ENCODE data around the gene DNAJB6.
A peak's percentile ranks its signal among the peaks of the same experiment; 100 is the strongest.

Gene DNAJB6

GRCh38 chr7:157397036-157397720 is 60.4 kb downstream of the DNAJB6 start:
- DNase-seq: peak; percentile 17

DNA sequence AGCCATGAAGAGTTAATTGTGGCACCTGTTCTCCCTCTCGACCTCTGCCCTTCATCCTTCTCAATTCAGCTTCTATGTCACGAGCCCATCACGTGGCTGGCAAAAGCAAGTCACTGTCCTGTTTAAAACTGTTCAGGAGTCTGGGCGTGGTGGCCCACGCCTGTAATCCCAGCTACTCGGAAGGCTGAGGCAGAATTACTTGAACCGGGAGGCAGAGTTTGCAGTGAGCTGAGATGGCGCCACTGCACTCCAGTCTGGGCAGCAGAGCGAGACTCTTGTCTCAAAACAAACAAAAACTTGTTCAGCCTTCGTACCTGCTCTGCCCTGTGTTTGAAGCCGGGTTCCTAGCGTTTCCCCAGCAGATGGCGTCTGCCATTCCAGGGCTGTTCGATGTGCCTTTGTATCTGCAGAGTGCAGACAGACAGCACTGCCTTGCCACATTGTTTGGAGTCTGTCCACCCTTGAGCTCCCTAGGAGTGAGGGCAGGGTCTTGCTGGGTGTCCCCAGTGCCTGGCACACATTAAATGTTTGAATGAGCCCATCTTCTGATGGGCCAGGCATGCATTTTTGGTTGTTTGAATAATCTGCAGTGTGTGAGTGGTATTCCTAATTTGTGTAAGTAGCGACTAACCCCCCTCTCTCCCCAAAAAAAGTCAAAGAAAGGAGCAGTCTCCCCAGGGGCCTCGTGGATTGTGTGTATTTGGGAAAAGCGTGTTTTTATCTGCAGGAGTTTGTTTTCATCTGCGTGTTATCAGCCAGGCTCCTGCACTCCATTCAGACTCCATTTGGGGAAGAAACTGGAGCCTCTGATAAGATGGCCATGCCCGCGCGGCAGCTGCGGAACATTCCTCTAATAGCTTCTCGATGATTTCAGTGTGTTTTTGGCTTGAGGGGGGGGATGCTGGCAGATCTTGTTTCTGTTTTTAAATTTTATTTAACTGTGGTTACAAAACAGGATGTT is 61.2 kb downstream of the DNAJB6 start:
- peak; percentile 82 for DNase-seq

DNA sequence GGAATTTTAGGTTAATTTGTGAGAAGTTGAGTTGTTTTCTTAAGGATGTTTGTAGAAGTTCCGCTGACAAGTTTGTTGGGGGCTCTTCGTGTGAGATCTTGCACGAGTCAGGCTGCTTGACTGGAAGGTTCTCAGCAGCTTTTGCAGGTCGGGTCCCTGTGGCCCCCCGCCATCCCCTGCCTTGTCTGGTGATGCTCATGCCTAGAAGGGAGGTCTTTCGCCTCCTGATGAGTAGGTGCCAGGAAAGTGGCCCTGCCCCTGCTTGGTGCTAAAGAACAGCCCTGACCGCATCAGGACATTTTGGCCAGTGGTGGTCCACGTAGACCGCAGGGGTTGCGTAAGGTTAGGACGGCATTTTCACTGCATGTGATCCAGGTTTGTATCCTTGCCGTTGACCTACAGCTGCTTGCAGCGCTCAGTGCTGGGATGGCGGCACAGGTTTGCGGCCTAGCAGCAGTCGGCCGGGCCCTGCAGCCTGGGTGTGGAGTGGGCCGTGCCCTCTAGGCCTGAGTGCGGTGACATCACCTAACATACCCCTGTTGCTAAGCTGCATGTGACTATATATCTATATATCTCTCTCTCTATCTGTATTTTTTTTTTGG is 62.4 kb downstream of the DNAJB6 start:
- DNase-seq: no peak

GRCh38 chr7:157400171-157400860 is 63.5 kb downstream of the DNAJB6 start:
- DNase-seq: no peak

DNA sequence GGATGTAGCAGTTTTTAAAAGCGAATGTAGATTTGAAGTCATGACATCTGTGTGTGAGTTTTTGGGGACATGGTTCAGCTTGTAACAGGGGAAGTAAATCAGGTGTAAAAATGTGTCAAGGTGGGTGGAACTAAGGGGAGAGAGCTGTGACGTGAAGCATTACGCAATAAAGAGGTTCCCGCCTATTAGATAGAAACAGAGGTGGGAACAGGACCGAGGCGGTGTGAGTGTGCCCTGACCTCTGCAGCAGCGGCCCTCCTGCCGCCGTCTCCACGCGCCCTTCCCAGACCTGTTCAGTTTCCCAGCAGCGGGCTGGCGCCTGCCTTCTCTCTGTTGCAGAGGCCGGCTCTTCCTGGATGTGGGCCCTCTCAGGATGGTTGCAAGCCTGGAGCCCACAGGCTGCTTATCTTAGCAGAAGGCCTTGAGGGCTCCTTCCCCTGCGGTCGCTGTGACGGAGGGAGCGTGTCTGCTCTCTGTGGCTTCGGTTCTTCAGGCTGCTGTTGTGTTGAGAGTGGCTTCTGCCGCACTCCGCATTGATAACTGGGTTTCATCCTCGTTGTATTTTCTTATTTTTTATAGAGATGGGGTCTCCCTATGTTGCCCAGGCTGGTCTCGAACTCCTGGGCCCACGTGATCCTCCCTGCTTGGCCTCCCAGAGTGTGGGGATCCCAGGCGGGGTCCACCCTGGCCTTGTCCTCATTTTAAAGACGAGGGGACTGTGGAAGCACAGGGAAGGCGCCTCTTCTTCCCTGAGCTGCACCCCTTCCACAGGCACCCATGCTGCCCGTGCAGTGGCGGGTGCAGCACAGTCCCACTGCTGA is 65.0 kb downstream of the DNAJB6 start:
- DNase-seq: no peak

DNA sequence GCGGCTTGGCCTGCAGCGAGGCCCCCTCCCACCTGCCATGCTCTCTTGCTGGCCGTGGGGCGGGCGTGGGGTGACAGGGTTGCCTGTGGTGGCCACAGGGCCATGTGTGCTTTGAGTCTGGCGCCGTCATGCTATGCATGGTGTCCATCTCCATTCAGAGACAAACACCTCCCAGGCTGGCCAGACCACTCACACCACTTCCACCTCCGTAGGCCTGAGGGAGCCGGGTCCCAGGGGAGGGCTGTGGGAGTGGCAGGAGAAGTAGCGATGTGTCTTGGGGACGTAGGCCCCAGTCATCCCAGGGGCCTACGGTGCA is 65.5 kb downstream of the DNAJB6 start:
- DNase-seq: no peak

DNA sequence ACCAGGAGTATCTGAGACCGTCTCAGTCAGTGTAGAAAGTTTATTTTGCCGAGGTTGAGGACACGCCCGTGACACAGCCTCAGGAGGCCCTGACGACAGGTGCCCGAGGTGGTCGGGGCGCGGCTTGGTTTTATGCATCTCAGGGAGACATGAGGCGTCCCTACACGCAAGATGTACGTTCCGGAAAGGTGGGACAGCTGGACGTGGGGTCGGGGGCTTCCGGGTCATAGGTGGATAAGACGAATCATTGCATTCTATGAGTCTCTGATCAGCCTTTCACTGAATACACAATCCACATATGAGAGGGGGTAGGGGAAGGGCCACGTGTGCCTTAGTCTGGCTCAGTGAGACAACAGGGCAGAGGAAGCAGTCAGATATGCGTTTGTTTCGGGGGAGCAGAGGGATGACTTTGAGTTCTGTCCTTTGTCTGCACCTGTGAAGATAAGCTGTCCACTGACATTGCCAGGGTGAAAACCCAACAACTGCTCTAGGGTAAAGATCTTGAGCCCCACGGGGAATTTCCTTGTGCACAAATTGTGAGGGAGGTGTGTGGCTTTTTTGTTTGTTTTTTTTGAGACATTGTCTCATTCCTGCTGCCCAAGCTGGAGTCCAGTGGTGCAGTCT is 66.2 kb downstream of the DNAJB6 start:
- no peak for DNase-seq

DNA sequence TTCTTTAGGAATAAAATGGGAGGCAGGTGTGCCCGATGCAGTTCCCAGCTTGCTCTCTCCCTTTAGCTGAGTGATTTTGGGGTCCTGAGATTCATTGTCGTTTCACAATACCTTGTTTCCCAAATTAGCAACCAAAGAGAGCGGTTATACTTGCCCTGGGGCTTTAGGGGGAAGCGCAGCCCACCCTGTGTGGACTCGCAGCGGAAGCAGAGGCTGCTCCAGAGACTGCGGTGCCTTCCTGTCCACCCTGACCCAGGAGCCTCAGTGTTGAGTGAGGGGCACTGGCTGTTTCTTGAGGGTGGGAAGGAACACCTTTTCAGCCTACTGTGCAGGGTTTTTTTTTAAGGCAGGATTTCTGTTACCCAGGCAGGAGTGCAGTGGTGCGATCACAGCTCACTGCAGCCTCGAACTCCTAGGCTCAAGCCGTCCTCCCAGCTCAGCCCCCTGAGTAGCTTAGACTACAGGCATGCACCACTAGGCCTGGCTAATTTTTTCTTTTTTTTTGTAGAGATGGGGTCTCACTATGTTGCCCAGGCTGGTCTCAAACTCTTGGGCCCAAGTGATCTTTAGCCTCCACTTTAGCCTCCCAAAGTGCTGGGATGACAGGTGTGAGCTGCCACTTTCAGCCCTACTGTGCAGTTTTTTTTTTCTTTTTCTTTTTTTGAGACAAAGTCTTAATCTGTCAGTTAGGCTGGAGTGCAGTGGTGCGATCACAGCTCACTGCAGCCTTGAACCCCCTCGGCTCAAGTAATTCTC is 67.0 kb downstream of the DNAJB6 start:
- DNase-seq: no peak

GRCh38 chr7:157404845-157405481 is 68.2 kb downstream of the DNAJB6 start:
- no peak for DNase-seq

- DNase-seq: no peak
Observed at GRCh38 chr7:157405501-157405900, 68.7 kb downstream of the DNAJB6 start.

DNA sequence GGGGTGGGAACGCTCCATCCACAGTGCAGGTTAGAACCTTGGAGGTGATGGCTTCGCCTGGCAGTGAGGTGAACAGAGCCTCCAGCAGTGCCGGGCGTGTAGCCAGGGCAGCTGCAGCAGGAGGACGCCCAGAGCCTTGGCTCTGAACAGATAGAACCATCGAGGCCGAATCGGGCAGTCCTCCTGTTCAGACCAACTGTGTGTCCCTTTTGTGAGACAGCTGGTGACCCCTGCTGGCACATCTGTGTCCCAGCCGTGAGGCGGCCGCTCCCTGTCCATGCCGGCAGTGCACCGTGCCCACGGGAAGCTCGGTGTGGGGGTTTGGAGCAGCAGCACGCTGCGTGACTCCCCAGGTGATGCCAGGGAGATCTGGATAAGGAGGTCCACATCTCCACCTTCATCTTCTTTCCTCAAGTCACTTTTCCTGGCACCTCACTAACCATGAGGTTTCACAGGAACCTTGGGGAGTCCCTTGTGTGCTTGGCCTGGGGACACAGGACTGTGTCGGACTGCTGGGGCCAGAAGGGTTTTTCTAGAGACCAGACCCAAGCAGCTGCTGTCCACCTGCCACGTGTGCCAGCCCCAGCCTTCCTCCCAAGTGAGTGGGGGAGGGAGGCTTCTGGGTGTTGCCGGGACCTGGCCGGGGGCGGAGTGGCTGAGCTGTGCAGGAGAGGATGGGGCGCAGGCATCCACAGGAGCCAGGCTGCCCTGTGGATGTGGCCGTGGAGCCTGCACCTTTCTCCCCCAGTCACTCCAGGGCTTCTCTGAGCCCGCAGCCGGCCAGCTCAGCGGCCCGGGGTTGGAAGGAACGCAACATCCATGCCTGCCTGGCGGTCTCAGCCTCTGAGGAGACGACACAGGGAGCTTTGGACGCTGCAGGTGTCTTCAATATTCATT is 69.4 kb downstream of the DNAJB6 start:
- DNase-seq: no peak

DNA sequence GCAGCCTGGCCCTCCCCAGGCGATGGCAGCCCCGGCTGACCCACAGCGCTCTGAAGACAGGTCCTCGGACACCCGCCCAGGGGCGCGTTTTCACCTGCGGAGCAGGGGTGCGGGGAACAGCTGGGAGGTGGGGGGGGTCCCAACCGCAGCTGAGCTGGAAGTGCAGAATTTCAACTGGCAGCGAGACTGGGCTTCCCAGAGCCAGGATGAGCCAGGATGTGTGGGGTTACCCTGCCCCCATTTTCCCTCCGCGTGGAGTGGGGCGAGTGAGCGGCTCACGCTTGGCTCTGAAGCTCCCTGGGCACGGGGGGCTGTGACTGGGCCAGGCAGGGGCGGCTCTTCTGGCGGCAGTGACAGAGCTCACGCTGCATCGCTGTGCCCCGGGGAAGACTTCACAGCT is 70.2 kb downstream of the DNAJB6 start:
- DNase-seq: no peak

- no peak for DNase-seq
Observed at GRCh38 chr7:157407512-157408257, 70.9 kb downstream of the DNAJB6 start.

DNA sequence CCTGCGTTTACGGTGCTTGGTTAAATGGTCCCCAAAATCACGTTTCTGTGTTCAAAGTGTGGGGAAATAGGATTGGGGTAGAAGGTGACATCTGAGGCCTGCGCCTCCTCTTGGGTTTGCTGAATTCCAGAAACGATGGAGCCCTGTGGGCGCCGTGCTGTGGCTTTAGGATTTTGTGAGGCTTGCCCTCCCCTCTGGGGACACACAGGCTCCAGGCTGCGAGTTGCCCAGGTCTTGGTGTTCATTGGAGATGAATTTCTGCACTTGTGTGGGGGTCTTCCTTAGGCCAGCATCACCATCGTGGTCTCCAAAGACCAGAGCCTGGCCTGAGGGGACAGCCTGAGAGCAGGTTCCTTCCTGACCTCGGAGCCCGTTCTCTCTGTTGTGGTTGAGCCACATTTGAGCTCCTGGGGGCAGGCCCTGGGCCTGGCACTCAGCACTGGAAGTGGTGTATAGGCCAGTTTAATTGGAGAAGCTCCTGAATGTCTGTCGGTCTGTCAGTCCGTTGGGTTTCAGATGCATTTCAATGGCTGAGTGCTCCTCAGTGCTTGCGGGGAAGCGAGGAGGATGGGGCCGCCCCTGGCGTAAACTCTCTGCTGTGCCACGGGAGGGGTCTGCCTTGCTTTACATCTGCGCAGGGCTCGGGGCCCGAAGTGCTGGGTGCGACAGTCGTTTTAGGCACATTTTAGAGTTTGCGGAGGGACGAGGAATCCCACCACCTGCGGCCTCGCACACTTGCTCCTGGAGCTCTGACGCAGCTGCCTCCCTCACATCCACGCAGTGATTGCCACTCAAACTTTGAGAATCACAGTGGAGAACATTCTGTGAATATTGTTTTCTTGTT is 71.7 kb downstream of the DNAJB6 start:
- no peak for DNase-seq

- DNase-seq: no peak
Observed at GRCh38 chr7:157409149-157409752, 72.4 kb downstream of the DNAJB6 start.

- DNase-seq: no peak
Observed at GRCh38 chr7:157409753-157410727, 73.2 kb downstream of the DNAJB6 start.
